H1 (cell line): Measurements from ENCODE around the gene PAF1. TPM values are rescaled to one million over a fixed set of nuclear protein-coding genes. Genes with fewer than 3 reads are reported as not detected.

Experiments used
- polyA plus RNA-seq, 7 experiments: library from polyadenylated mRNA; depleted of rRNA in 3 of 7; stranded (reverse) in 5 of 7; unstranded in 2 of 7; fragments of >200 nt in 5 of 7; fragments of 200-250 nt in 2 of 7; gene quantifications; 1 replicate in 5 of 7; 2 replicates in 1 of 7; 4 replicates in 1 of 7; pipeline versions ENCODE4 v1.2.1 to v1.2.3, GENCODE V29; 2011 to 2013; ENCODE audit warnings: missing spikeins in 2 of 7, mixed read lengths in 2 of 7
- total RNA-seq: library from RNA; stranded (reverse); fragmentation: NEBNext Ultra II Directional; extraction: Animal tissue kit (Norgen Biotek cat#: 25700); gene quantifications from 2 replicates; pipeline ENCODE4 v1.2.1, GENCODE V29; 2021
- TF ChIP-seq, protein P1 (sequence below), 3 experiments: IDR thresholded peaks; 1 replicate in 2 of 3; 2 replicates in 1 of 3; pipeline versions ENCODE4 v1.5.1 to v1.6.1; 2011; ENCODE audit warnings: low read length in 3 of 3, mild to moderate bottlenecking in 3 of 3, inconsistent platforms in 2 of 3, low read depth in 1 of 3, moderate library complexity in 1 of 3; ENCODE audit not compliant: insufficient read depth in 1 of 3; ENCODE audit errors: control extremely low read depth in 1 of 3

The PAF1 gene
- total and polyA plus RNA-seq, 2 of the 8 experiments (the other 6 are each of a cell fraction or from before 2014, with no cell fraction given) = 31.4 to 58.6 TPM

DNA sequence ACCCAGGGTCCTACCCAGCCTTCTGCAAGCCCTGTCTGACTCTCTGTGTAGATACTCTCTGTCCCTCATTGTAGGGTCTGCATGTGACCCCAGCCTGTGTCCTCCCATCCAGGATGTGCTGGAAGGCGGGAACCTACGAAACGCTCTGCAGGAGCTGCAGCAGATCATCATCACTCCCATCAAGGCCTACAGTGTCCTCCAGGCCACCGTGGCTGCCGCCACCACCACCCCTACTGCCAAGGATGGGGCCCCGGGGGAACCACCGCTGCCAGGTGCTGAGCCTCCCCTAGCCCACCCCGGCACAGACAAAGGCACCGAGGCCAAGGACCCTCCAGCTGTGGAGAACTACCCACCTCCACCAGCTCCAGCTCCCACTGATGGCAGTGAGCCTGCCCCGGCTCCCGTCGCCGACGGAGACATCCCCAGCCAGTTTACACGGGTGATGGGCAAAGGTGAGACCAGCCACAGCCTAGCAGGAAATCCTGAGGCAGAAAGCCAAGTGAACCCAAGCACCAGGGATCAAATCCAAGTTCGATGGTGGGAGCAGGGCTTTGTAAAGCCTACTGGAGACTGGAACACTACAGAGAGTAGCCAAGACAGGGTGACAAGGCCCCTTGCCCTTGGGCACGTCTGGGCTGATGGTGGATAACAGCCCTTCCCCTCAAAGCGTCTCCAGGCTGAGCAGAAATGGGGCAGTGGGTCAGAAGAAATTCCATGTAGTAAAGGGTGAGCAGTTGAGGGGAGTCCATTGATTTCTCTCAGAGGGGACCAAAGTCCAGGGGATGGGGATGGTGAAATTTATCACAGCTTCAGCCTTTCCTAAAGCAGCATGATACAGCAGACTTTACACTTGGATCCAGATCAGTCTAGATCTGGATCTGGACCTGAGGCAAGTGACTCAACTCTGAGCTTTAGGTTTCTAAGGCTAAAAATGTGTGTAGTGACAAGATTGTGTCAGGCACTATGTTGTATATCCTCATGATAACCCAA is 13.2 kb downstream of the PAF1 start (continued):
- TF ChIP-seq, protein P1, sequence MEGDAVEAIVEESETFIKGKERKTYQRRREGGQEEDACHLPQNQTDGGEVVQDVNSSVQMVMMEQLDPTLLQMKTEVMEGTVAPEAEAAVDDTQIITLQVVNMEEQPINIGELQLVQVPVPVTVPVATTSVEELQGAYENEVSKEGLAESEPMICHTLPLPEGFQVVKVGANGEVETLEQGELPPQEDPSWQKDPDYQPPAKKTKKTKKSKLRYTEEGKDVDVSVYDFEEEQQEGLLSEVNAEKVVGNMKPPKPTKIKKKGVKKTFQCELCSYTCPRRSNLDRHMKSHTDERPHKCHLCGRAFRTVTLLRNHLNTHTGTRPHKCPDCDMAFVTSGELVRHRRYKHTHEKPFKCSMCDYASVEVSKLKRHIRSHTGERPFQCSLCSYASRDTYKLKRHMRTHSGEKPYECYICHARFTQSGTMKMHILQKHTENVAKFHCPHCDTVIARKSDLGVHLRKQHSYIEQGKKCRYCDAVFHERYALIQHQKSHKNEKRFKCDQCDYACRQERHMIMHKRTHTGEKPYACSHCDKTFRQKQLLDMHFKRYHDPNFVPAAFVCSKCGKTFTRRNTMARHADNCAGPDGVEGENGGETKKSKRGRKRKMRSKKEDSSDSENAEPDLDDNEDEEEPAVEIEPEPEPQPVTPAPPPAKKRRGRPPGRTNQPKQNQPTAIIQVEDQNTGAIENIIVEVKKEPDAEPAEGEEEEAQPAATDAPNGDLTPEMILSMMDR (IDR thresholded peaks at IDR 0.05; ENCODE audit: control extremely low read depth in 1 of 3, insufficient read depth in 1 of 3, low read depth in 1 of 3, low read length in 3 of 3) = no peak
